H1 (cell line): Measurements from ENCODE around the gene CRHR2.

ENCODE experiments used
- BACH1 ChIP-seq: IDR thresholded peaks from 2 replicates; pipeline ENCODE4 v1.6.1; 2012; ENCODE audit warnings: low read length, improper control_type of control experiment
- MAX ChIP-seq: IDR thresholded peaks from 2 replicates; pipeline ENCODE4 v1.6.1; 2012; ENCODE audit warnings: inconsistent platforms
- PHF8 ChIP-seq: fragments of 200-600 bp; sonication (generic); conservative IDR thresholded peaks from 2 replicates; pipeline ENCODE4 v1.7.1; 2012; ENCODE audit warnings: low read depth, mild to moderate bottlenecking, inconsistent platforms, low read length, moderate library complexity
- RAD21 ChIP-seq, 2 experiments: IDR thresholded peaks in 1 of 2; conservative IDR thresholded peaks in 1 of 2; 2 replicates each; pipeline ENCODE4 v1.6.1; 2011; ENCODE audit warnings: low read depth in 2 of 2, low read length in 2 of 2, improper control_type of control experiment in 1 of 2, inconsistent platforms in 1 of 2, mild to moderate bottlenecking in 1 of 2, moderate library complexity in 1 of 2
- SP1 ChIP-seq: IDR thresholded peaks from 2 replicates; pipeline ENCODE4 v1.6.1; 2011; ENCODE audit warnings: low read depth, low read length
- TAF1 ChIP-seq: IDR thresholded peaks from 2 replicates; pipeline ENCODE4 v1.6.1; 2011; ENCODE audit warnings: mild to moderate bottlenecking, low read depth, low read length
- YY1 ChIP-seq: IDR thresholded peaks from 2 replicates; pipeline ENCODE4 v1.6.1; 2011; ENCODE audit warnings: low read depth, mild to moderate bottlenecking, low read length
- TF ChIP-seq, protein P1 (sequence below), 3 experiments: IDR thresholded peaks; 1 replicate in 2 of 3; 2 replicates in 1 of 3; pipeline versions ENCODE4 v1.5.1 to v1.6.1; 2011; ENCODE audit warnings: low read length in 3 of 3, mild to moderate bottlenecking in 3 of 3, inconsistent platforms in 2 of 3, low read depth in 1 of 3, moderate library complexity in 1 of 3; ENCODE audit not compliant: insufficient read depth in 1 of 3; ENCODE audit errors: control extremely low read depth in 1 of 3
- TF ChIP-seq, protein P2 (sequence below): IDR thresholded peaks from 2 replicates; pipeline ENCODE4 v1.6.1; 2012; ENCODE audit warnings: inconsistent platforms

GRCh38 chr7:30694774-30695721 is 12.8 kb upstream of the CRHR2 start:
- TF ChIP-seq SP1 (no peak), RAD21 (IDR thresholded peaks at IDR 0.05 in 1 of 2, conservative IDR thresholded peaks at IDR 0.05 in 1 of 2; ENCODE audit: low read depth in 2 of 2, low read length in 2 of 2) (no peak), YY1 (no peak), PHF8 (no peak), MAX (no peak), BACH1 (no peak), TAF1 (no peak)
- TF ChIP-seq, protein P1, sequence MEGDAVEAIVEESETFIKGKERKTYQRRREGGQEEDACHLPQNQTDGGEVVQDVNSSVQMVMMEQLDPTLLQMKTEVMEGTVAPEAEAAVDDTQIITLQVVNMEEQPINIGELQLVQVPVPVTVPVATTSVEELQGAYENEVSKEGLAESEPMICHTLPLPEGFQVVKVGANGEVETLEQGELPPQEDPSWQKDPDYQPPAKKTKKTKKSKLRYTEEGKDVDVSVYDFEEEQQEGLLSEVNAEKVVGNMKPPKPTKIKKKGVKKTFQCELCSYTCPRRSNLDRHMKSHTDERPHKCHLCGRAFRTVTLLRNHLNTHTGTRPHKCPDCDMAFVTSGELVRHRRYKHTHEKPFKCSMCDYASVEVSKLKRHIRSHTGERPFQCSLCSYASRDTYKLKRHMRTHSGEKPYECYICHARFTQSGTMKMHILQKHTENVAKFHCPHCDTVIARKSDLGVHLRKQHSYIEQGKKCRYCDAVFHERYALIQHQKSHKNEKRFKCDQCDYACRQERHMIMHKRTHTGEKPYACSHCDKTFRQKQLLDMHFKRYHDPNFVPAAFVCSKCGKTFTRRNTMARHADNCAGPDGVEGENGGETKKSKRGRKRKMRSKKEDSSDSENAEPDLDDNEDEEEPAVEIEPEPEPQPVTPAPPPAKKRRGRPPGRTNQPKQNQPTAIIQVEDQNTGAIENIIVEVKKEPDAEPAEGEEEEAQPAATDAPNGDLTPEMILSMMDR (IDR thresholded peaks at IDR 0.05; ENCODE audit: control extremely low read depth in 1 of 3, insufficient read depth in 1 of 3, low read depth in 1 of 3, low read length in 3 of 3): no peak
- TF ChIP-seq, protein P2, sequence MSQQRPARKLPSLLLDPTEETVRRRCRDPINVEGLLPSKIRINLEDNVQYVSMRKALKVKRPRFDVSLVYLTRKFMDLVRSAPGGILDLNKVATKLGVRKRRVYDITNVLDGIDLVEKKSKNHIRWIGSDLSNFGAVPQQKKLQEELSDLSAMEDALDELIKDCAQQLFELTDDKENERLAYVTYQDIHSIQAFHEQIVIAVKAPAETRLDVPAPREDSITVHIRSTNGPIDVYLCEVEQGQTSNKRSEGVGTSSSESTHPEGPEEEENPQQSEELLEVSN: no peak
